ENCODE results near the gene MUC20. TPM values are rescaled to one million over a fixed set of nuclear protein-coding genes. Genes with fewer than 3 reads are reported as not detected.

Gene MUC20
- total and polyA plus RNA-seq, 2 of the 8 experiments (the other 6 are each of a cell fraction or from before 2014, with no cell fraction given), result 0.24 to 0.26 TPM

- no peak for TF ChIP-seq POU5F1 (IDR thresholded peaks at IDR 0.05; ENCODE audit: low read depth, low read length)
- no peak for TF ChIP-seq SP1 (IDR thresholded peaks at IDR 0.05; ENCODE audit: low read depth, low read length)
- TF ChIP-seq EP300 (IDR thresholded peaks at IDR 0.05; ENCODE audit: borderline replicate concordance in 1 of 2, low read depth in 2 of 2, low read length in 2 of 2), result no peak
- TF ChIP-seq SIRT6 (IDR thresholded peaks at IDR 0.05; ENCODE audit: low read length), result no peak
These were observed 34.1 kb downstream of the MUC20 start (continued) for GRCh38 chr3:195754906-195755305.

Measured in H1 (cell line).